ENCODE data around the gene SH3D19.

SH3D19 gene

GRCh38 chr4:151218343-151218742, 107.1 kb downstream of the SH3D19 start:
- TF ChIP-seq, protein P1, sequence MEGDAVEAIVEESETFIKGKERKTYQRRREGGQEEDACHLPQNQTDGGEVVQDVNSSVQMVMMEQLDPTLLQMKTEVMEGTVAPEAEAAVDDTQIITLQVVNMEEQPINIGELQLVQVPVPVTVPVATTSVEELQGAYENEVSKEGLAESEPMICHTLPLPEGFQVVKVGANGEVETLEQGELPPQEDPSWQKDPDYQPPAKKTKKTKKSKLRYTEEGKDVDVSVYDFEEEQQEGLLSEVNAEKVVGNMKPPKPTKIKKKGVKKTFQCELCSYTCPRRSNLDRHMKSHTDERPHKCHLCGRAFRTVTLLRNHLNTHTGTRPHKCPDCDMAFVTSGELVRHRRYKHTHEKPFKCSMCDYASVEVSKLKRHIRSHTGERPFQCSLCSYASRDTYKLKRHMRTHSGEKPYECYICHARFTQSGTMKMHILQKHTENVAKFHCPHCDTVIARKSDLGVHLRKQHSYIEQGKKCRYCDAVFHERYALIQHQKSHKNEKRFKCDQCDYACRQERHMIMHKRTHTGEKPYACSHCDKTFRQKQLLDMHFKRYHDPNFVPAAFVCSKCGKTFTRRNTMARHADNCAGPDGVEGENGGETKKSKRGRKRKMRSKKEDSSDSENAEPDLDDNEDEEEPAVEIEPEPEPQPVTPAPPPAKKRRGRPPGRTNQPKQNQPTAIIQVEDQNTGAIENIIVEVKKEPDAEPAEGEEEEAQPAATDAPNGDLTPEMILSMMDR (IDR thresholded peaks at IDR 0.05; ENCODE audit: extremely low read depth, insufficient read depth, missing control alignments), result no peak
- in situ Hi-C loops (cut with MboI; ENCODE audit: low pct_unique_long_range_greater_than_20kb, low sequenced_read_pairs, unreplicated experiment), result no loop called here
- no peak for DNase-seq (ENCODE audit: low spot score)

DNA sequence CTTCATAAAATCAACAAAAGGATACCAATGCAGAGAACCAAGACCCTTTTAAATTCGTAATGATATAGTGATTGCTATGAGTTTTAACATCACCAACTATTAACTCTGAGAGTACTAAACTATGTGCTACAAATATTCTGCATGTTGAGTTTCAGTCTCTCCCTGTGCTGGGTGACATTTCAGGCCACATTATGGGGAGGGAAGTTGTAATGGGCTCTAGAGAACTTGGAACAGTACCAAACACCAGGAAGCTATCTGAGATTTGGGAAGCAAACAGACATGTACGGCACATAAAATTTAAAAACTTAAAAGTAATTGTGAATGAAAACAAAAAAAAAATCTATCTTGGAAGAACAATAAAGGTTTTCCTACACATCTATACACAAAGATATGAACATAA, 108.1 kb downstream of the SH3D19 start:
- no peak for DNase-seq (ENCODE audit: low spot score)
- in situ Hi-C loops (cut with MboI; ENCODE audit: low pct_unique_long_range_greater_than_20kb, low sequenced_read_pairs, unreplicated experiment), result no loop called here
- TF ChIP-seq, protein P1 (IDR thresholded peaks at IDR 0.05; ENCODE audit: extremely low read depth, insufficient read depth, missing control alignments), result no peak

DNA sequence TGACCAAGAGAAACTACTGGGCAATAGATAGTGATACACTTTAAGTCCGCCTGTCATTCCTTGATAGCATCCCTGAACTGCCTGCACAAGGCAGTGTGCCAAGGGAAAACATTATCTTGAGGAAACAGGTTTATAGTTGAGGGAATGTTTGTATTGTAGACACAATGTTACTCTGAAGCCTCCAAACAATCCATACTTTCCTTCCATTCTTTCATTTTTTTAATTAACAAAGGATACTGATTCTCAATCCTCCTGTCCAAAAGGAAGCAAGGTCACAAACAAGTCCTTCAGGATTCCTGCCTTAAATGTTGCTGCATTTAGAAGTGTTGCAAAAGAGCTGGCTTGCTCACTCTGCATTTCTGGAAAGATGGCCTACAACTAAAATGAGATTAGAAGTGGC, 110.1 kb downstream of the SH3D19 start:
- DNase-seq (ENCODE audit: low spot score), result no peak
- TF ChIP-seq, protein P1 (IDR thresholded peaks at IDR 0.05; ENCODE audit: extremely low read depth, insufficient read depth, missing control alignments), result no peak
- in situ Hi-C loops (cut with MboI; ENCODE audit: low pct_unique_long_range_greater_than_20kb, low sequenced_read_pairs, unreplicated experiment), result no loop called here

- TF ChIP-seq, protein P1 (IDR thresholded peaks at IDR 0.05; ENCODE audit: extremely low read depth, insufficient read depth, missing control alignments), result no peak
- DNase-seq (ENCODE audit: low spot score), result no peak
- in situ Hi-C loops (cut with MboI; ENCODE audit: low pct_unique_long_range_greater_than_20kb, low sequenced_read_pairs, unreplicated experiment), result no loop called here
Measured at GRCh38 chr4:151207868-151208267, 117.5 kb downstream of the SH3D19 start.

GRCh38 chr4:151207186-151207585, 118.2 kb downstream of the SH3D19 start:
- in situ Hi-C loops (cut with MboI; ENCODE audit: low pct_unique_long_range_greater_than_20kb, low sequenced_read_pairs, unreplicated experiment), result no loop called here

GRCh38 chr4:151206241-151207005, 119.0 kb downstream of the SH3D19 start:
- no peak for DNase-seq (ENCODE audit: low spot score)
- in situ Hi-C loops (cut with MboI; ENCODE audit: low pct_unique_long_range_greater_than_20kb, low sequenced_read_pairs, unreplicated experiment), result no loop called here
- TF ChIP-seq, protein P1 (IDR thresholded peaks at IDR 0.05; ENCODE audit: extremely low read depth, insufficient read depth, missing control alignments), result no peak

More at GRCh38 chr4:151207186-151207585, 118.2 kb downstream of the SH3D19 start:
- DNase-seq (ENCODE audit: low spot score), result no peak
- TF ChIP-seq, protein P1 (IDR thresholded peaks at IDR 0.05; ENCODE audit: extremely low read depth, insufficient read depth, missing control alignments), result no peak
